Measurements from ENCODE around the gene SSC4D.

GRCh38 chr7:76372984-76373833, 36.3 kb downstream of the SSC4D start:
- no peak for TF ChIP-seq REST (IDR thresholded peaks at IDR 0.05; ENCODE audit: unreplicated experiment)
- TF ChIP-seq CTCF (conservative IDR thresholded peaks at IDR 0.05; ENCODE audit: low read depth in 2 of 2): no peak
- no peak for TF ChIP-seq POLR2AphosphoS5 (IDR thresholded peaks at IDR 0.05; ENCODE audit: low read depth)
- no peak for TF ChIP-seq STAT1 (IDR thresholded peaks at IDR 0.05; ENCODE audit: unreplicated experiment)
- no peak for TF ChIP-seq EZH2 (IDR thresholded peaks at IDR 0.05; ENCODE audit: low read depth, unreplicated experiment)
- TF ChIP-seq EZH2phosphoT487 (IDR thresholded peaks at IDR 0.05; ENCODE audit: unreplicated experiment): no peak
- TF ChIP-seq CREB1 (CRISPR knock-in tag; IDR thresholded peaks at IDR 0.05; ENCODE audit: low read depth): no peak
- TF ChIP-seq ETS1 (IDR thresholded peaks at IDR 0.05): no peak
- no peak for TF ChIP-seq ZNF114 (CRISPR knock-in tag; IDR thresholded peaks at IDR 0.05)
- TF ChIP-seq JUNB (IDR thresholded peaks at IDR 0.05; ENCODE audit: unreplicated experiment): no peak
- TF ChIP-seq ZNF462 (CRISPR knock-in tag; IDR thresholded peaks at IDR 0.05): no peak
